ENCODE measurements around the gene PRICKLE1. TPM values are rescaled to one million over a fixed set of nuclear protein-coding genes. Genes with fewer than 3 reads are reported as not detected.

PRICKLE1 gene
- total RNA-seq, 1 experiment from 2014 or later: 20.1 TPM

GRCh38 chr12:42606471-42606870 is 16.9 kb upstream of the PRICKLE1 start:
- CTCF ChIA-PET: no interaction called here
- Histone ChIP-seq H3K27me3 (ENCODE audit: control insufficient read depth, insufficient read depth, low read length) (no peaks in the 10 kb centered on the region), H3K4me3 (ENCODE audit: low read depth in 2 of 2, low read length in 2 of 2) (no peak overlapping the region), H3K27ac (ENCODE audit: low read length) (no peak overlapping the region), H3K36me3 (ENCODE audit: control insufficient read depth, insufficient read depth, low read length) (no peaks in the 10 kb centered on the region), H3K9me3 (ENCODE audit: control insufficient read depth, insufficient read depth, low read depth, low read length) (no peaks in the 10 kb centered on the region), H3K4me1 (ENCODE audit: control insufficient read depth, insufficient read depth, low read length) (no peaks in the 10 kb centered on the region)
- DNase-seq (ENCODE audit: low read depth, low spot score) (no peak), ATAC-seq (no peak)
- in situ Hi-C loops (cut with HindIII; ENCODE audit: low pct_unique_long_range_greater_than_20kb, low sequenced_read_pairs): no loop called here
- POLR2A ChIA-PET: no interaction called here
- intact Hi-C loops (cut with micrococcal nuclease; ENCODE audit: unreplicated experiment): no loop called here
- BruUV-seq (replicated peaks): no TSS peak
- TF ChIP-seq CTCF (IDR thresholded peaks at IDR 0.05) (no peak), REST (IDR thresholded peaks at IDR 0.05; ENCODE audit: insufficient read depth in 1 of 2, low read depth in 2 of 2, low read length in 1 of 2) (no peak), SIN3A (IDR thresholded peaks at IDR 0.05; ENCODE audit: borderline replicate concordance, insufficient read depth, low read depth, low read length) (no peak), TCF7L2 (IDR thresholded peaks at IDR 0.05; ENCODE audit: low read depth, low read length) (no peak), POLR2AphosphoS5 (IDR thresholded peaks at IDR 0.05; ENCODE audit: low read depth, low read length) (no peak)

GRCh38 chr12:42605685-42606084 is 16.1 kb upstream of the PRICKLE1 start:
- POLR2A ChIA-PET: interaction anchor here (0.8 kb wide), 1 partner anchor 12 kb away, joined by 7 read pairs; no protein-coding TSS in a partner anchor
- H3K27ac ChIP-seq (ENCODE audit: low read length): no peak overlapping the region
- no peaks in the 10 kb centered on the region for H3K9me3 ChIP-seq (ENCODE audit: control insufficient read depth, insufficient read depth, low read depth, low read length)
- ATAC-seq: no peak
- no peaks in the 10 kb centered on the region for H3K36me3 ChIP-seq (ENCODE audit: control insufficient read depth, insufficient read depth, low read length)
- no peak for TF ChIP-seq SIN3A (IDR thresholded peaks at IDR 0.05; ENCODE audit: borderline replicate concordance, insufficient read depth, low read depth, low read length)
- TF ChIP-seq TCF7L2 (IDR thresholded peaks at IDR 0.05; ENCODE audit: low read depth, low read length): no peak
- no peak for TF ChIP-seq CTCF (IDR thresholded peaks at IDR 0.05)
- no peak for TF ChIP-seq REST (IDR thresholded peaks at IDR 0.05; ENCODE audit: insufficient read depth in 1 of 2, low read depth in 2 of 2, low read length in 1 of 2)
- H3K27me3 ChIP-seq (ENCODE audit: control insufficient read depth, insufficient read depth, low read length): no peaks in the 10 kb centered on the region
- H3K4me3 ChIP-seq (ENCODE audit: low read depth in 2 of 2, low read length in 2 of 2): no peak overlapping the region
- no TSS peak for BruUV-seq (replicated peaks)
- CTCF ChIA-PET: no interaction called here
- no peak for DNase-seq (ENCODE audit: low read depth, low spot score)
- intact Hi-C loops (cut with micrococcal nuclease; ENCODE audit: unreplicated experiment) (no loop called here), in situ Hi-C loops (cut with HindIII; ENCODE audit: low pct_unique_long_range_greater_than_20kb, low sequenced_read_pairs) (no loop called here)
- H3K4me1 ChIP-seq (ENCODE audit: control insufficient read depth, insufficient read depth, low read length): no peaks in the 10 kb centered on the region
